Stimulated activated CD8-positive, alpha-beta memory T cell treated with anti-CD3 and anti-CD28 coated beads, Interleukin-12 subunit alpha, Interleukin-12 subunit beta, amount 100 ng/mL, for 4 hours (primary cell): ENCODE results near the gene CHAT.

Experiments used
- DNase-seq: peaks from one replicate; pipeline ENCODE4 v3.0.0-alpha.2; 2020; ENCODE audit warnings: low read depth

CHAT gene

GRCh38 chr10:49613882-49614241, at the start of gene CHAT:
TSS of gene CHAT (plus strand) at chr10:49614037. CDS start at chr10:49614190, 153 bp downstream.
- DNase-seq, result no peak

- no peak for DNase-seq
These were observed 49.3 kb upstream of the CHAT start for GRCh38 chr10:49564461-49565009.

- DNase-seq, result no peak
These were observed 46.0 kb upstream of the CHAT start for GRCh38 chr10:49567810-49568209.

- DNase-seq, result no peak
These were observed 45.6 kb upstream of the CHAT start for GRCh38 chr10:49568235-49568634.

- no peak for DNase-seq
These were observed 44.7 kb upstream of the CHAT start for GRCh38 chr10:49569031-49569631.

- DNase-seq, result no peak
These were observed 42.4 kb upstream of the CHAT start for GRCh38 chr10:49571388-49571787.

- no peak for DNase-seq
These were observed 41.2 kb upstream of the CHAT start for GRCh38 chr10:49572594-49573114.

- no peak for DNase-seq
These were observed 38.3 kb upstream of the CHAT start for GRCh38 chr10:49575489-49576072.

GRCh38 chr10:49577182-49577925, 36.5 kb upstream of the CHAT start:
- DNase-seq, result no peak

- DNase-seq, result no peak
These were observed 35.4 kb upstream of the CHAT start for GRCh38 chr10:49578392-49578791.

GRCh38 chr10:49579621-49580020, 34.2 kb upstream of the CHAT start:
- no peak for DNase-seq

GRCh38 chr10:49585387-49585786, 28.4 kb upstream of the CHAT start:
- no peak for DNase-seq

GRCh38 chr10:49587981-49588380, 25.9 kb upstream of the CHAT start:
- DNase-seq, result no peak

- DNase-seq, result peak; percentile 7
These were observed 20.9 kb upstream of the CHAT start for GRCh38 chr10:49592726-49593563.

- no peak for DNase-seq
These were observed 20.3 kb upstream of the CHAT start for GRCh38 chr10:49593564-49593875.

- no peak for DNase-seq
These were observed 19.8 kb upstream of the CHAT start for GRCh38 chr10:49593998-49594397.

- no peak for DNase-seq
These were observed 19.2 kb upstream of the CHAT start for GRCh38 chr10:49594594-49594993.

- no peak for DNase-seq
These were observed 18.7 kb upstream of the CHAT start for GRCh38 chr10:49595003-49595712.

- no peak for DNase-seq
These were observed 17.9 kb upstream of the CHAT start for GRCh38 chr10:49595713-49596492.

- DNase-seq, result no peak
These were observed 17.4 kb upstream of the CHAT start for GRCh38 chr10:49596493-49596809.

GRCh38 chr10:49596836-49597235, 17.0 kb upstream of the CHAT start:
- no peak for DNase-seq
